ENCODE results near the gene MOGAT3. TPM values are rescaled to one million over a fixed set of nuclear protein-coding genes. Genes with fewer than 3 reads are reported as not detected.

Gene MOGAT3
- total and polyA plus RNA-seq, 4 donors, result not detected

DNA sequence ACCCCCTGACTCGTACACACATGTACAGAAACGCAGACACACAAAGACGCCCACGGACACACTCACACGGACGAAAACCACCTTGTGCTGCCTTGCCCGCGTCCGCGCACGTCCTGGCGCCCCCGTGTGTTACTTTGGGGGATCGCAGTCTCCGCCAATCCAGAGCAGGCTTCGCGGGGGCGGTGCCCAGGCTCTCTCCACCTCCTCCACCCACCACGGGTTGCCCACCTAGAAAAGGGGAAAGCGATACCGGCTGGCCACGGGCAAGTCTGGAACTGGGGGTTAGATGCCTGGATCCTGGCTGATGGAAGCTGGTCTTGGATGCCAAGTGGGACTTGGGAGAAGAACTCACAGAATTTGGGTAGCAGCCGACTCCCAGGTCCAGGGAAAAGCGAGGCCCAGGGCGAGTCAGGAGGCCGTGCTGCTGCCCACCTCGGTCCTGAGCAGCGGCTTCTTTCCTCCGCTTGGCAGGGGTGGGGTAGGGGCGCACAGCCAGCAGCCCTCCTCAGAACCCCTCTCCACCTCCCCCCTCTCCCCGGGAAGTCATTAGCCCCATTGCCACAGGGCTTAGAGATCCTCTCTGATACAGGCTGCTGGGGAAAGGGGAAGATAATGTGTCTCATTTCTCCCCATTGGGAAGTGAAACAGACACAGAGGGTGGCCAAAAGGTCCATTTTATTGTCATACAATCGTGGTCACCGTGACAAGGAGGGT lies 30.8 kb downstream of the MOGAT3 start:
- Histone ChIP-seq H3K27ac (ENCODE audit: low read depth in 1 of 2, low read length in 1 of 2) (no peak overlapping the region), H3K4me1 (ENCODE audit: control insufficient read depth in 5 of 5, insufficient read depth in 5 of 5, low read length in 5 of 5) (peaks cover 0 to 26% (median 4%) of the 10 kb centered on the region in 5 donors), H3K9ac (ENCODE audit: insufficient read depth in 1 of 2, low read length in 2 of 2) (no peak overlapping the region), H3K27me3 (ENCODE audit: control insufficient read depth in 3 of 3, insufficient read depth in 3 of 3, low read length in 2 of 3) (peaks cover 16 to 90% (median 82%) of the 10 kb centered on the region in 3 donors), H3K36me3 (ENCODE audit: control insufficient read depth in 4 of 4, insufficient read depth in 4 of 4, low read length in 4 of 4) (no peaks in the 10 kb centered on the region), H3K4me3 (no peak overlapping the region), H3K9me3 (ENCODE audit: control insufficient read depth in 4 of 4, insufficient read depth in 3 of 4, low read length in 3 of 4) (peaks cover 0 to 18% (median 0%) of the 10 kb centered on the region in 4 donors)
- peak in 2 of 3 donors; percentile 49 to 72 for DNase-seq
- TF ChIP-seq, protein P1, sequence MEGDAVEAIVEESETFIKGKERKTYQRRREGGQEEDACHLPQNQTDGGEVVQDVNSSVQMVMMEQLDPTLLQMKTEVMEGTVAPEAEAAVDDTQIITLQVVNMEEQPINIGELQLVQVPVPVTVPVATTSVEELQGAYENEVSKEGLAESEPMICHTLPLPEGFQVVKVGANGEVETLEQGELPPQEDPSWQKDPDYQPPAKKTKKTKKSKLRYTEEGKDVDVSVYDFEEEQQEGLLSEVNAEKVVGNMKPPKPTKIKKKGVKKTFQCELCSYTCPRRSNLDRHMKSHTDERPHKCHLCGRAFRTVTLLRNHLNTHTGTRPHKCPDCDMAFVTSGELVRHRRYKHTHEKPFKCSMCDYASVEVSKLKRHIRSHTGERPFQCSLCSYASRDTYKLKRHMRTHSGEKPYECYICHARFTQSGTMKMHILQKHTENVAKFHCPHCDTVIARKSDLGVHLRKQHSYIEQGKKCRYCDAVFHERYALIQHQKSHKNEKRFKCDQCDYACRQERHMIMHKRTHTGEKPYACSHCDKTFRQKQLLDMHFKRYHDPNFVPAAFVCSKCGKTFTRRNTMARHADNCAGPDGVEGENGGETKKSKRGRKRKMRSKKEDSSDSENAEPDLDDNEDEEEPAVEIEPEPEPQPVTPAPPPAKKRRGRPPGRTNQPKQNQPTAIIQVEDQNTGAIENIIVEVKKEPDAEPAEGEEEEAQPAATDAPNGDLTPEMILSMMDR (IDR thresholded peaks at IDR 0.05; ENCODE audit: control extremely low read depth, extremely low read depth), result peak; percentile 52
- 2 to 3% methylated on average over 29 to 33 of the region's 33 CpGs for WGBS, 2 donors
- ATAC-seq (ENCODE audit: insufficient read depth, low FRiP score), result no peak

DNA sequence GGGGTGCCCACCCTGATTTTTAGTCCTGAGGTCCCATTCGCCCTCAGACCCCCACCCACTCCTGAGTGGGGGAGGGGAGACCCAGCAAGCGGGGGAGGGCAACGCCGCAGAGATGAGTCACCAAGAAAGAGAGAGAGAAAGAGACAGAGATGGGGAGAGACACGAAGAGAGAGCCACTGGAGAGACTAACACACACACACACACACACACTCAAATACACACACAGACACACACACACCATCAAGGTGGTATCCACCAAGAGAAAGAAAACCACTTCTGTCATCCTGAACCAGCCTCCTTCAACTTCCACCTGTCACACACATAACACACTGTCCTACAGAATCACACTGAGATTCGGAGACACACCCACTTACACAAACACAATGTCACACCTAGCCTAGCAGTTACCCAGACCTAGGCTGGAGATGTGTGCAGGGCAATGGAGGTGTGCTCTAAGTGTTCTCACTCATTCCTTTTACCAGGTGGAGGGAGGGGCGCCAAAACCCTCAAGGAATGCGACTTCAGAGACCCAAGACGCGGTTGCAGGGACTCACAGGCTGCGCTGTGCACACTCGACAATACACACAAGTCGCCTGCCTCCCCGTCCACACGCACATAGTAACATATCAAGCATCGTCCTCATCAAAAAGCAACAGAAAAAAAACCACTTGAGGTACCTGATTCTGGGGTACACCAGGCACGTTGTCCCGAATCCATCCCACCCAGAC lies 31.6 kb downstream of the MOGAT3 start:
- ATAC-seq (ENCODE audit: insufficient read depth, low FRiP score) (no peak), DNase-seq (no peak)
- Histone ChIP-seq H3K27me3 (ENCODE audit: control insufficient read depth in 3 of 3, insufficient read depth in 3 of 3, low read length in 2 of 3) (peaks cover 18 to 89% (median 81%) of the 10 kb centered on the region in 3 donors), H3K4me1 (ENCODE audit: control insufficient read depth in 5 of 5, insufficient read depth in 5 of 5, low read length in 5 of 5) (peaks cover 0 to 30% (median 6%) of the 10 kb centered on the region in 5 donors), H3K4me3 (no peak overlapping the region), H3K9me3 (ENCODE audit: control insufficient read depth in 4 of 4, insufficient read depth in 3 of 4, low read length in 3 of 4) (peaks cover 0 to 15% (median 0%) of the 10 kb centered on the region in 4 donors), H3K36me3 (ENCODE audit: control insufficient read depth in 4 of 4, insufficient read depth in 4 of 4, low read length in 4 of 4) (no peaks in the 10 kb centered on the region), H3K9ac (ENCODE audit: insufficient read depth in 1 of 2, low read length in 2 of 2) (no peak overlapping the region), H3K27ac (ENCODE audit: low read depth in 1 of 2, low read length in 1 of 2) (no peak overlapping the region)
- TF ChIP-seq, protein P1 (IDR thresholded peaks at IDR 0.05; ENCODE audit: control extremely low read depth, extremely low read depth), result no peak
- WGBS, 2 donors, result 3 to 6% methylated on average over 18 of the region's 18 CpGs

DNA sequence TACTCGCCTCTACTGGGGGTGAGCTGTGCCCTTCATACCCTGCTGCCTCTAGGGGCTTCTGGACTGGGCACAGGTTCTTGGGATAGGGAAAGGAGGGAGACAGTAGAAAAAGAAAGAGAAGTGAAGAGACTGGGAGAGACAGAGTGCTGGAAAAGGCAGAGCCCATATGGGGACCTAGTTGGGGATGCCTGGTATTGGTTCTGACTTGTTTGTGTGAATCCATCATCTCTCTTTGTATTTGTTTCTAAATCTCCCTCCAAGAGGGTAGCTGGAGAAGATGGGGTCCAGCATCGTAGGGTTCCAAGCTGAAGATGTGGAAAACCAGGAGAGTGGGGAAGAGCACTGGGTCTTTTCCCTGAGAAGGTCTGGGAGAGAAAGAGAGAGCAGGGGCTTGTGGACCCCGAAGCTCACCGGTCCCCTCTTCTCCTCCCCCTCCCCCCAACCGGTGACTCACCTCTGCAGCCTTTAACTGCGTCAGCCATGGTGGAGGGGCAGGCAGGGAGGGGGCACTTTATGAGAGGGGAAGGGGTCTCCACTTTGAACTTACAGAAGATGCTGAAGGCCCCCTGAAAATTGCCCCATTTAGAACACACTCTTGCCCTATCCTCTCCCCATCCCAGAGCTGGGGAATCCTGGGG lies 32.3 kb downstream of the MOGAT3 start:
- Histone ChIP-seq H3K4me3 (no peak overlapping the region), H3K9ac (ENCODE audit: insufficient read depth in 1 of 2, low read length in 2 of 2) (no peak overlapping the region), H3K9me3 (ENCODE audit: control insufficient read depth in 4 of 4, insufficient read depth in 3 of 4, low read length in 3 of 4) (peaks cover 0 to 11% (median 0%) of the 10 kb centered on the region in 4 donors), H3K27me3 (ENCODE audit: control insufficient read depth in 3 of 3, insufficient read depth in 3 of 3, low read length in 2 of 3) (peaks cover 19 to 84% (median 73%) of the 10 kb centered on the region in 3 donors), H3K36me3 (ENCODE audit: control insufficient read depth in 4 of 4, insufficient read depth in 4 of 4, low read length in 4 of 4) (no peaks in the 10 kb centered on the region), H3K4me1 (ENCODE audit: control insufficient read depth in 5 of 5, insufficient read depth in 5 of 5, low read length in 5 of 5) (peaks cover 0 to 36% (median 7%) of the 10 kb centered on the region in 5 donors), H3K27ac (ENCODE audit: low read depth in 1 of 2, low read length in 1 of 2) (no peak overlapping the region)
- TF ChIP-seq, protein P1 (IDR thresholded peaks at IDR 0.05; ENCODE audit: control extremely low read depth, extremely low read depth), result no peak
- 4 to 8% methylated on average over 5 to 6 of the region's 6 CpGs for WGBS, 2 donors
- no peak for ATAC-seq (ENCODE audit: insufficient read depth, low FRiP score)
- DNase-seq, result no peak

Measured in lung (tissue), 12 donors.